ENCODE measurements around the gene FBXW8. TPM values are rescaled to one million over a fixed set of nuclear protein-coding genes. Genes with fewer than 3 reads are reported as not detected.
A peak's percentile ranks its signal among the peaks of the same experiment; 100 is the strongest.

The FBXW8 gene
- total RNA-seq, 2 donors from 2014 or later = 3.1 to 7.4 TPM

GRCh38 chr12:116990971-116991966, 80.5 kb downstream of the FBXW8 start:
- H3K36me3 Mint-ChIP-seq = no peaks in the 10 kb centered on the region
- DNase-seq (ENCODE audit: low spot score in 2 of 2) = no peak
- ATAC-seq = no peak
- H3K9me3 Mint-ChIP-seq = no peaks in the 10 kb centered on the region
- H3K27ac Mint-ChIP-seq = no peak overlapping the region

DNA sequence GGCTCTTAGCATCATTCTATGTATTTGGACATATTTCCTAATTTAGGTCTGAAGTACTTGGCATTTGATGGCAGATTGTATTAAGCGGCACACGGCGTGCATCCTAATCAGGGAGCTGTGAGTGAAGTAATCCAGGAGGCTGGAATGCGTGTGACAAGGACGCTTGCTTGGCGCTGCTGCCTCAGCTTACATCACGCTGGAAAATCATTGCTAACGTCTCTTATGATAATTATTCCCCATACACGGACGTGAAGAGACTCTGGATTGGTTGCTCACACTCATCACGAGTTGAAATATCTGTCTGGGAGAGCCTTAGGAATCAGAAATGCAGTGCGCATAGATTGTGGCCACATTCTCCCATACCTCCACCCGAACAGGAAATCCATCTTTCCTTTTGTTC, 85.3 kb downstream of the FBXW8 start:
- H3K36me3 Mint-ChIP-seq = no peaks in the 10 kb centered on the region
- ATAC-seq (no peak), DNase-seq (ENCODE audit: low spot score in 2 of 2) (no peak)
- no peaks in the 10 kb centered on the region for H3K9me3 Mint-ChIP-seq
- no peak overlapping the region for H3K27ac Mint-ChIP-seq

DNA sequence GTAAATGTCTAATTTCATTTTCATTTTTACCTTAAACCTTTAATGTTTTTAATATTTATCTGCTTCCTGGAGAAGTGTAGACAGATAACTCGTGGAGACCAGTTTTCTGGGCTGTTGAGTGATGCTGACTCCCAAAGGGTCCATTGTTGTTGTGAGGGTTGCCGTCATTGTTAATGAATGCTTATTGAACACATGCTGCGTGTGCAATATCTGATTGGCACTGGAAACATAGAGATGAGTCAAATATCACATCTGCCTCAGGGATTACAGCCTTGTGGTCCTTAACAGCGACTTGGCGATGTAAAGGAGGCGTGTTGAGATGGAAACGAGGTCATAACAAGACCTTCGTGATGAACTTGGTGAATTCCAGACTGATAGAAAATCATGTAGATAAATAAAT, 85.9 kb downstream of the FBXW8 start:
- ATAC-seq (no peak), DNase-seq (ENCODE audit: low spot score in 2 of 2) (no peak)
- Mint-ChIP-seq H3K36me3 (no peaks in the 10 kb centered on the region), H3K9me3 (no peaks in the 10 kb centered on the region), H3K27ac (no peak overlapping the region)

GRCh38 chr12:116999066-116999465, 88.3 kb downstream of the FBXW8 start:
- no peak for DNase-seq (ENCODE audit: low spot score in 2 of 2)
- ATAC-seq = no peak
- H3K27ac Mint-ChIP-seq = no peak overlapping the region
- no peaks in the 10 kb centered on the region for H3K9me3 Mint-ChIP-seq
- no peaks in the 10 kb centered on the region for H3K36me3 Mint-ChIP-seq

- H3K27ac Mint-ChIP-seq = peak overlapping the region in 1 of 2 donors; percentile 6
- DNase-seq (ENCODE audit: low spot score in 2 of 2) (no peak), ATAC-seq (no peak)
- H3K36me3 Mint-ChIP-seq = no peaks in the 10 kb centered on the region
- H3K9me3 Mint-ChIP-seq = no peaks in the 10 kb centered on the region
These were observed 89.6 kb downstream of the FBXW8 start for GRCh38 chr12:117000316-117000715.

DNA sequence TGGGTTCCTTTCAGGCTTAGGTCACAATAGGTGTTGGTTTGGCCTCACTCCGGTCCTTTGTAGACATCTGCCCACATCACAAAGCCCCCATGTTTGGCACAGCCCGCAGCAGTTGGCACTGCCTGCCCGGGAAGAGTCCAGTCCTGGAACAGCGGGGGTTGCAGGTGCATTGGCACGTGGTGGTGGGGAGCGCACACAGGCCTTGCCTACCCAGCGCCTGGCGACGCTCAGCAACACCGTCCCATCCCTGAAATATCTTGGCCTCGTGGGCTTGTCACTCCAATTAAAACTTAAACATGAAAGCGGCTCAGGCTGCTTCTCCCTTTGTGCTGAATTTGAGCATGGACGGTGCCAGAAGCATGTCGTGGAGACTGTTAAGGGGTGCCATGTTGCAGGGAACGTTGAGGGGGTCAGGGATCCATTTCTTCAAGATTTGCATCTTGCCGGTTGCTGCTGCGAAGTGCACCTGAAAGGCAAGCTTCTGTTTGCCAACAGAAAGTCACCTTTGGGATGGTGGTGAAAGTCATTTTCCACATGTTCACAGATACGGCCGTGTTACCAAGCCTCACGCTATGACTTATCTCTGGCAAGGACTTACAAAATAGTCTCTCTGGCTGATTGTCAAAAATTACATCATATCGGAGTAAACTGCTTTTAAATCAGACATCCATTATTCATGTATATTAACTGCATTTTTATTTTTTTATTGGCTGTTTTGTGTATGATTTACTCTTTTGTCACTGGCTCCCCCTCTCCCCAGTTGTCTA, 91.5 kb downstream of the FBXW8 start:
- ATAC-seq (no peak), DNase-seq (ENCODE audit: low spot score in 2 of 2) (no peak)
- Mint-ChIP-seq H3K36me3 (no peaks in the 10 kb centered on the region), H3K9me3 (no peaks in the 10 kb centered on the region), H3K27ac (no peak overlapping the region)

DNA sequence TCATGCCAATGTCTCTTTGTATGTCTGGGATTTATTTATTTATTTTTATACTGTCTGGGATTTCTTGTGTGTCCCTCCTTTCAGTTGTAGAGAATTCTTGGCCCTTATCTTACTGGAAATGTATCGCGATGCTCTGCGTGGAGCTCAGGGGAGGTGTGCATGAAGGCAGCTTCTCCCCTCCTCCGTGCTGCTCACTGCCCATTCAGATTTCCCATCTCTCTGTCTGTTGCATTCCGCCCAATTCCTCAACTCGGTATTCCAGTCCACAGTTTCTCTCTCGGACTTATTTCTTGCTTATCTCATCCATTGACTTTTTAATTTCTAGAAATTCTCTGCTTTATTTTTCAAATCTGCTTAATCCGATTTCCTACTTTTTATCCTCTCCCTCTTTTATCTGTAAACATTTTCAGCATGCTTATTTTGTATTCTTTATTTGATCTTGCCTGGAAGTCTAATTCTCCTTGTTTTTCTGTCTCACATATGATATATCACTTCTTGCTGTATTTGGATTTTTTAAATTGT, 93.2 kb downstream of the FBXW8 start:
- Mint-ChIP-seq H3K9me3 (no peaks in the 10 kb centered on the region), H3K27ac (peak overlapping the region in 1 of 2 donors; percentile 38), H3K36me3 (no peaks in the 10 kb centered on the region)
- no peak for DNase-seq (ENCODE audit: low spot score in 2 of 2)
- ATAC-seq = no peak

- Mint-ChIP-seq H3K36me3 (peaks cover 0 to 6% of the 10 kb centered on the region in 2 donors), H3K27ac (peak overlapping the region in 1 of 2 donors; percentile 25), H3K9me3 (no peaks in the 10 kb centered on the region)
- ATAC-seq = peak in 1 of 2 donors; percentile 28
- DNase-seq (ENCODE audit: low spot score in 2 of 2) = no peak
These were observed 94.8 kb downstream of the FBXW8 start for GRCh38 chr12:117005417-117006046.

DNA sequence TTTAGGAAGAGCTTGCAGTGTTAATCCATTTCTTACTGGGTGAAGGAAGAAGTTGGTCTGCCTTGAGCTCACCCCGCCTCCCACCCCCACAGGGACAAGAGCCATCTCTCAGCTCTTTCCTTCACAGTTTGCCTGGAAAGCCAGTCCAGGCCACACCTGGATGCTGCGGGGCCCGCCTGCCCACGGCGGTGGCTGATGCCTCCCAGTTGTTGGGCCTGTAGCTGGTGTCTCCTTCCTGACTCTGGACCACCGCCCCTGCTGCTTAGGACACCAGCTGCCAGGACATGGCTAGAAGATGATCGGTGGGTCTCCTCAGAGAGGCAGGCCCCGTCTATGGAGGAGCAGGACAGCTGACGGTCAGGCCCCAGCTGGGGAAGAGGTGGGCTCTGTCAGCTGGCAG, 95.6 kb downstream of the FBXW8 start:
- H3K9me3 Mint-ChIP-seq = no peaks in the 10 kb centered on the region
- no peak overlapping the region for H3K27ac Mint-ChIP-seq
- ATAC-seq = no peak
- H3K36me3 Mint-ChIP-seq = peaks cover 0 to 7% of the 10 kb centered on the region in 2 donors
- no peak for DNase-seq (ENCODE audit: low spot score in 2 of 2)

- Mint-ChIP-seq H3K36me3 (peaks cover 6 to 14% of the 10 kb centered on the region in 2 donors), H3K27ac (no peak overlapping the region), H3K9me3 (peaks cover 0 to 4% of the 10 kb centered on the region in 2 donors)
- DNase-seq (ENCODE audit: low spot score in 2 of 2) = no peak
- ATAC-seq = no peak
These were observed 96.8 kb downstream of the FBXW8 start for GRCh38 chr12:117007577-117007976.

DNA sequence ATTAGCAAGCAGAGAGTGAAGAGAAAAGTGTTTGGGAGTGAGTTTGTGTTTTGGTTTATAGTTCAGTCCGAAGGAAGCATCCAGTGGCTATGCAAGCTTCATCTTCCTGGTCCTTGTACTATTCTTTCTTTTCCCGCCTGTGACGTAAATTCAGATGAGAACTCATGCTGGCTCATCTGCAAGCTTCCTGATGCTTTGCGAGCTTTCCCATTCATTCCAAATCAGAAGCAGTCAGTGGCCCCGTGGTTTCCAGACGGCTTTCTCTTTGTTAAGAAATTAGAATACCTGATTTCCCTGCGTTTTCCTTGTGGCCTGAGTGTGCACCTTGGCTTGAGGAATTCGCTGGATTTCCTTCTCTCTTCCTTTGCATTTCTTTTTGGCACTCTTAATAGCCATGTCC, 99.0 kb downstream of the FBXW8 start:
- no peak for DNase-seq (ENCODE audit: low spot score in 2 of 2)
- peaks cover 28% of the 10 kb centered on the region in 2 donors for H3K36me3 Mint-ChIP-seq
- H3K27ac Mint-ChIP-seq = no peak overlapping the region
- ATAC-seq = no peak
- peaks cover 15 to 17% of the 10 kb centered on the region in 2 donors for H3K9me3 Mint-ChIP-seq

DNA sequence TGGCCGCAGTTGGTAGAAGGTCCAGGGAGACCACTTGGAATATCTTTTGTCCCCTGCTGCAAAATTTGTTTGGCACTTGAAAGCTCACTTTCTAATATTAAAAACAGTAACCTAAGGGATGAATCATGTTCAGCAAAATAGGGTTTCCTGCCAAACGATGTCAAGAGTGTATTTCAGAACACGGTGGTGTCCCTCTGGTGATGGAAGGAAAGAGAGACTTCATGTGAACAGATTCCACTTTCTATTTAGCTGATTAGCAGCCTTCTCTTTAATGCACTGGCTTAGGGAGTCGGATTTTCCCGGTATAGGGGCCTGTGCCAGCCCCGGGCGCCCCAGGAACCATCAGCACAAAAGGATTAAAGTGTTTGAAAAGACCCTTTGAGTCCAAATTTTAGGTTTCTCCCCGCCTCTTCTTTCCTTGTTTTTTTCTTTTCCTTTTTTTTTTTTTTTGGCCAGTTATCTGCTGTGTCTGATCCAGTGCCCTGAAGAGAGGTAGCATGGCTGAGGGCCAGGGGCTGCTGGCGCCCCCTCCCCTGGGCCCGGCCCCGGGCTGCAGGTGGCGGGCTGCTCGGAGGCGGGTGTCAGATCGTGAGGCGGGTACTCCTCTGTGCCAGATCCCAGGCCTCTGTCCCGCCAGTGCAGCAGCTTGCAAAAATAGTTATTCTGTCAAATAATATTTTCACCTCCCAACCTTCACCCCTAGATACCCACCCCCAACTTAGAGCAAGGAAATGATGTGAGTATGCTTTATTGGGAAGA, 100.1 kb downstream of the FBXW8 start:
- DNase-seq (ENCODE audit: low spot score in 2 of 2) (no peak), ATAC-seq (no peak)
- H3K9me3 Mint-ChIP-seq = peaks cover 17 to 23% of the 10 kb centered on the region in 2 donors
- no peak overlapping the region for H3K27ac Mint-ChIP-seq
- peaks cover 38 to 39% of the 10 kb centered on the region in 2 donors for H3K36me3 Mint-ChIP-seq

DNA sequence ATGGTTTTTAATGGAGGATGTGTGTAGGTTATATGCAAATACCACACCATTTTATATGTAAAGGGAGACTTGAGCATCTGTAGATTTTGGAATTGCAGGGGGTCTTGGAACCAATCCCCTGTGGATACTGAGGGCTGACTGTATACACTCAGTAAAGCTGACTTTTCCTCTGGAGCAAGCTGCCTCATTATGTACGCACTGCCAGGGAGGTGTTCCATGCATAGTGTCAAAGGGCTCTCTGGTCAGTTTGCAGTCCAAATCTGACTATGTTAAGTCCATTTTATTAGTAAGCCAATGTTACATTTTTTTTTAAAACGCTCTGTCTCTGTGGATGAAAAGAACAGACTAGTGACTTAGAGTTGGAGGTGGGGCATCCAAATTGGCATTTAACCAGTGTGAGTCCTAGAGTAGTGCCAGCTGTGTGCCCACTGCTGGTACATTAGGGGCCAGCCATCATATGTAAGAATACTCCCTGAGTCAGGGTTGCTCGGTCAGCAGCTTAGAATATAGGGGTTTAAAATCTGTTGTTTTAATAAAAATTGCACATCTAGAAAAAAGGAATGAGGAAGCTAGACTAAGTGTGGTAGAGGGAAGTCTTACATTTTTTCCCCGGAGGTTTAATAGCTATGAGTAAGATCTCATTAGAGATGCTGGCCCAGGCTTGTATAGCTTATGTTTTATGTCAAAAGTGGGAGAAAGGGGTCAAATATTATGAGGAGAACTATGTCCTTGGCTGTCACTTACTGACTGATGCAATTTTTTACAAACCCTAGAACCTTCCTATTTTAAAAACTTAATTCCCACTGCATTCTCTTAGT, 101.4 kb downstream of the FBXW8 start:
- Mint-ChIP-seq H3K36me3 (peaks cover 47% of the 10 kb centered on the region in 2 donors), H3K9me3 (peaks cover 17 to 23% of the 10 kb centered on the region in 2 donors), H3K27ac (no peak overlapping the region)
- ATAC-seq = no peak
- DNase-seq (ENCODE audit: low spot score in 2 of 2) = no peak

DNA sequence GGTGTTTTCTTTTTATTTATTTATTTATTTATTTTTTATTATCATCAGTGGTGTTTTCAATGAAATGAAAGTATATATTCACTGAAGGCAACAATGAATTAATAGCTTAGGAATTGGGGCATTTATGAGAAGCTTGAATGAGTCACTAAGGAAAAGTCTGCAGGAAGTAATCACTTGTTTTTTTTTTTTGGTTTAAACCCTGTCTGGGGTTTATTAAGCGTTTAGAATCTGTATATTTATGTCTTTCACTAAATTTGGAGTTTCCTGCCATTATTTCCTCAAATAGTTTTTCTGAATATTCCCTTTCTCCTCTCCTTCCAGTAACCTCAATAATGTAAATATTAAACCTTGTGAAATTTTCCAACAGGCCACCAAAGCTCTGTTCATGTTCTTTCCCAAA, 103.0 kb downstream of the FBXW8 start:
- Mint-ChIP-seq H3K36me3 (peaks cover 47% of the 10 kb centered on the region in 2 donors), H3K27ac (no peak overlapping the region), H3K9me3 (peaks cover 17 to 23% of the 10 kb centered on the region in 2 donors)
- ATAC-seq = no peak
- DNase-seq (ENCODE audit: low spot score in 2 of 2) = no peak

DNA sequence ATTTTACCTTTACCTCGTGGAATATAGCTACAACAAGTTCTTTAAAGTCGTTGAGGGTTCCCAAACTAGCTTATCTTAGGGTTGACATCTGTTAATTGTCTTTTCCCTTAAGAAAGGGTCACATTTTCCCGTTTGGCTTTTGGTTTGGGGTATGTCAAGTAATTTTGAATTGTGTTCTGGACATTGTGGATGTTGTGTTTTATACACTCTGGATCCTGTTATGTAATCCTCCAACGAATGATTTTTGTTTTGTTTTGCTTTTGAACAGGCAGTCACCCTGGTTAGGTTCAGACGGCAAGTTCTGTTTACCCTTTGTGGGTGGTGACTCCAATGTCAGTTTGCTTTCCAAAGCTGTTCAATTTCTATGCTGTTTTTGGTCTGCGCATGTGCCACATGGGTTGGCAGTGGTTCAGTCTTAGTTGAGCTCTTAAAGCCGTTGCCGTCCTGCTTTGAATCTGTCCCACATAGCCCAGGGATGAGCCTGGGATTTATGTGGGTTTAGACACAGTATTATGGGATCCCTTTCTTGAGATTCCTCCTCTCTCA, 103.7 kb downstream of the FBXW8 start:
- Mint-ChIP-seq H3K9me3 (peaks cover 17 to 23% of the 10 kb centered on the region in 2 donors), H3K27ac (no peak overlapping the region), H3K36me3 (peaks cover 47% of the 10 kb centered on the region in 2 donors)
- DNase-seq (ENCODE audit: low spot score in 2 of 2) = no peak
- no peak for ATAC-seq

All from activated naive CD4-positive, alpha-beta T cell treated with anti-CD3 and anti-CD28 coated beads, Interleukin-2, amount 50 U/mL, for 72 hours (primary cell).